SK-N-SH treated with all-trans-retinoic acid at 6 μM for 48 hours (cell line): ENCODE results near the gene DCBLD2.

Experiments used
- ATAC-seq: fragments of 200-7000 bp; cut with Tn5 transposase; 3 replicates; pipeline ENCODE4 v1.9.1; 2020; ENCODE audit warnings: mild to moderate bottlenecking, moderate library complexity
- ARNTL ChIP-seq: fragments of 450-650 bp; formaldehyde crosslinking; IDR thresholded peaks from 2 replicates; pipeline ENCODE4 v1.5.0; 2020; ENCODE audit warnings: low read depth, mild to moderate bottlenecking, moderate library complexity, borderline replicate concordance
- BACH2 ChIP-seq: fragments of 250-450 bp; sonication (Bioruptor Pico); IDR thresholded peaks from 2 replicates; pipeline ENCODE4 v1.9.0; 2021; ENCODE audit warnings: mild to moderate bottlenecking, borderline replicate concordance
- CSDC2 ChIP-seq: fragments of 250-450 bp; sonication (Bioruptor Pico); IDR thresholded peaks from 2 replicates; pipeline ENCODE4 v1.5.0; 2020; ENCODE audit warnings: mild to moderate bottlenecking, moderate library complexity
- ESRRG ChIP-seq: fragments of 250-450 bp; sonication (Bioruptor Pico); IDR thresholded peaks from 2 replicates; pipeline ENCODE4 v1.6.1; 2021; ENCODE audit warnings: mild to moderate bottlenecking
- GLIS3 ChIP-seq: fragments of 250-450 bp; sonication (Bioruptor Pico); IDR thresholded peaks from 2 replicates; pipeline ENCODE4 v1.5.0; 2020; ENCODE audit warnings: mild to moderate bottlenecking, moderate library complexity
- ISL1 ChIP-seq: fragments of 250-450 bp; sonication (Bioruptor Pico); IDR thresholded peaks from 2 replicates; pipeline ENCODE4 v2.1.2; 2022; ENCODE audit warnings: mild to moderate bottlenecking, moderate library complexity
- OSR1 ChIP-seq: fragments of 250-450 bp; sonication (Bioruptor Pico); IDR thresholded peaks from 2 replicates; pipeline ENCODE4 v1.8.0; 2022; ENCODE audit warnings: moderate library complexity, mild to moderate bottlenecking, inconsistent platforms
- PPARA ChIP-seq: fragments of 250-450 bp; sonication (Bioruptor Pico); IDR thresholded peaks from 2 replicates; pipeline ENCODE4 v1.5.0; 2020; ENCODE audit warnings: mild to moderate bottlenecking, borderline replicate concordance
- RARB ChIP-seq: fragments of 250-450 bp; sonication (Bioruptor Pico); IDR thresholded peaks from 2 replicates; pipeline ENCODE4 v1.8.0; 2021; ENCODE audit warnings: mild to moderate bottlenecking, moderate library complexity
- SNAI2 ChIP-seq: fragments of 250-450 bp; sonication (Bioruptor Pico); IDR thresholded peaks from 2 replicates; pipeline ENCODE4 v1.5.0; 2020; ENCODE audit warnings: mild to moderate bottlenecking, moderate library complexity
- TCF4 ChIP-seq: fragments of 250-450 bp; sonication (Bioruptor Pico); IDR thresholded peaks from 2 replicates; pipeline ENCODE4 v1.8.0; 2021; ENCODE audit warnings: mild to moderate bottlenecking, moderate library complexity, borderline replicate concordance
- TOX ChIP-seq: fragments of 250-450 bp; sonication (Bioruptor Pico); IDR thresholded peaks from 2 replicates; pipeline ENCODE4 v1.8.0; 2021; ENCODE audit warnings: mild to moderate bottlenecking, moderate library complexity, borderline replicate concordance
- ZFP3 ChIP-seq: fragments of 250-450 bp; sonication (Bioruptor Pico); IDR thresholded peaks from 2 replicates; pipeline ENCODE4 v1.5.0; 2020; ENCODE audit warnings: mild to moderate bottlenecking, moderate library complexity
- ZFP30 ChIP-seq: fragments of 450-650 bp; formaldehyde crosslinking; IDR thresholded peaks from 2 replicates; pipeline ENCODE4 v1.5.0; 2022; ENCODE audit warnings: mild to moderate bottlenecking, moderate library complexity
- ZNF565 ChIP-seq: fragments of 450-650 bp; formaldehyde crosslinking; conservative IDR thresholded peaks from 2 replicates; pipeline ENCODE4 v1.5.0; 2020; ENCODE audit warnings: low read depth, mild to moderate bottlenecking, moderate library complexity
- ZNF70 ChIP-seq: fragments of 450-650 bp; formaldehyde crosslinking; IDR thresholded peaks from 2 replicates; pipeline ENCODE4 v1.5.0; 2020; ENCODE audit warnings: mild to moderate bottlenecking, moderate library complexity
- ZNF8 ChIP-seq: fragments of 450-650 bp; formaldehyde crosslinking; IDR thresholded peaks from 2 replicates; pipeline ENCODE4 v1.5.0; 2020; ENCODE audit warnings: mild to moderate bottlenecking, moderate library complexity
- TF ChIP-seq, protein P1 (sequence below): fragments of 250-450 bp; sonication (Bioruptor Pico); IDR thresholded peaks from 2 replicates; pipeline ENCODE4 v1.8.0; 2021; ENCODE audit warnings: low read depth, mild to moderate bottlenecking, moderate library complexity, borderline replicate concordance
- TF ChIP-seq, protein P2 (sequence below): fragments of 250-450 bp; sonication (Bioruptor Pico); IDR thresholded peaks from 2 replicates; pipeline ENCODE4 v1.5.1; 2020; ENCODE audit warnings: low read depth, mild to moderate bottlenecking, moderate library complexity
- TF ChIP-seq, protein P3 (sequence below): fragments of 250-450 bp; sonication (Bioruptor Pico); IDR thresholded peaks from 2 replicates; pipeline ENCODE4 v1.5.0; 2020; ENCODE audit warnings: mild to moderate bottlenecking, moderate library complexity
- TF ChIP-seq, protein P4 (sequence below): fragments of 250-450 bp; sonication (Bioruptor Pico); IDR thresholded peaks from 2 replicates; pipeline ENCODE4 v1.5.1; 2021; ENCODE audit warnings: mild to moderate bottlenecking, moderate library complexity

DCBLD2 gene

DNA sequence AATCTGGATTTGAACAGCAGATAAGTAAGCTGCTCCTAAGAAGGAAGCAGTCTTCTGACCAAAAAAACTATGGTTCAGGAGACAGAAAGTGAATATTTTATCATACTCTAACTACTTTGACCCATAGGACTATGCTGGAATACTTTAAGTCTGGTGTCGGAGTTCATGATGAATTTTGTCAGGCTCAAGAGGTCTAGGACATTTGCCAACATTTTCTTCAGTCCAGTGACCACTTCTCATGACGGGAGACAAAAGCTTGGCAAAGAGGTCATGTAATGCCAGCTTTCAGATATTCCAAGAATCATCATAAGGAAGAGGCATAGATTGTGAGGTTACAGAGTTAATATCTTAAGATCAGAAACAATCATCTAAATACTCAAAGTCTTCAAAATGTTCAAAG lies 20.5 kb upstream of the DCBLD2 start:
- TF ChIP-seq BACH2 (CRISPR knock-in tag): no peak
- TF ChIP-seq TOX (CRISPR knock-in tag): no peak
- TF ChIP-seq, protein P1, sequence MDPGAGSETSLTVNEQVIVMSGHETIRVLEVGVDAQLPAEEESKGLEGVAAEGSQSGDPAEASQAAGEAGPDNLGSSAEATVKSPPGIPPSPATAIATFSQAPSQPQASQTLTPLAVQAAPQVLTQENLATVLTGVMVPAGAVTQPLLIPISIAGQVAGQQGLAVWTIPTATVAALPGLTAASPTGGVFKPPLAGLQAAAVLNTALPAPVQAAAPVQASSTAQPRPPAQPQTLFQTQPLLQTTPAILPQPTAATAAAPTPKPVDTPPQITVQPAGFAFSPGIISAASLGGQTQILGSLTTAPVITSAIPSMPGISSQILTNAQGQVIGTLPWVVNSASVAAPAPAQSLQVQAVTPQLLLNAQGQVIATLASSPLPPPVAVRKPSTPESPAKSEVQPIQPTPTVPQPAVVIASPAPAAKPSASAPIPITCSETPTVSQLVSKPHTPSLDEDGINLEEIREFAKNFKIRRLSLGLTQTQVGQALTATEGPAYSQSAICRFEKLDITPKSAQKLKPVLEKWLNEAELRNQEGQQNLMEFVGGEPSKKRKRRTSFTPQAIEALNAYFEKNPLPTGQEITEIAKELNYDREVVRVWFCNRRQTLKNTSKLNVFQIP (CRISPR knock-in tag): no peak
- TF ChIP-seq RARB (CRISPR knock-in tag): no peak
- TF ChIP-seq, protein P2, sequence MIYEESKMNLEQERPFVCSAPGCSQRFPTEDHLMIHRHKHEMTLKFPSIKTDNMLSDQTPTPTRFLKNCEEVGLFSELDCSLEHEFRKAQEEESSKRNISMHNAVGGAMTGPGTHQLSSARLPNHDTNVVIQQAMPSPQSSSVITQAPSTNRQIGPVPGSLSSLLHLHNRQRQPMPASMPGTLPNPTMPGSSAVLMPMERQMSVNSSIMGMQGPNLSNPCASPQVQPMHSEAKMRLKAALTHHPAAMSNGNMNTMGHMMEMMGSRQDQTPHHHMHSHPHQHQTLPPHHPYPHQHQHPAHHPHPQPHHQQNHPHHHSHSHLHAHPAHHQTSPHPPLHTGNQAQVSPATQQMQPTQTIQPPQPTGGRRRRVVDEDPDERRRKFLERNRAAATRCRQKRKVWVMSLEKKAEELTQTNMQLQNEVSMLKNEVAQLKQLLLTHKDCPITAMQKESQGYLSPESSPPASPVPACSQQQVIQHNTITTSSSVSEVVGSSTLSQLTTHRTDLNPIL (CRISPR knock-in tag): no peak
- no peak for TF ChIP-seq SNAI2 (CRISPR knock-in tag)
- TF ChIP-seq ZFP30: no peak
- no peak for TF ChIP-seq ZFP3 (CRISPR knock-in tag)
- TF ChIP-seq OSR1: no peak
- TF ChIP-seq TCF4 (CRISPR knock-in tag): no peak
- ATAC-seq: peak; percentile 38

DNA sequence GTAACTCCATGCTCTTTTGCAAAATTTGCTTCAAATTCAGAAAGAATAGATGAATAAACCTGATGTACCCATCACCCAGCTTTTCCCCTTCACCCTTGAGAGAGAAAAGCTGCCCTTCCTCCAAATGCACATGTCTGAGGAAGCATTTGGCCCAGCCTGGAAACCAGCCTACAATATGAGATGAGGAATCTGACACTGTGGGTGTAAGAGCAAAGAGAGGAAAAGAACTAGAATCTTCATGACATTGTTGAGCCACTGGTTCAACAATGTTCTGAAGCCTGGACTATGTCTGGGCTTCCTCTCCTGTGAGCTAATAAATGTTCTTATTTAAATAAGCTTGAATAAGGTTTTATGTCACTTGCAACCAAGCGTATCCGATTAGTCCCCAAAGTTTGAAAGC lies 18.7 kb upstream of the DCBLD2 start:
- TF ChIP-seq GLIS3 (CRISPR knock-in tag) (no peak), OSR1 (no peak), ESRRG (CRISPR knock-in tag) (no peak), TOX (CRISPR knock-in tag) (no peak), ZNF8 (CRISPR knock-in tag) (no peak), ZNF70 (CRISPR knock-in tag) (no peak), BACH2 (CRISPR knock-in tag) (no peak), PPARA (CRISPR knock-in tag) (no peak), SNAI2 (CRISPR knock-in tag) (no peak), ZFP3 (CRISPR knock-in tag) (no peak), ARNTL (no peak), ZFP30 (no peak)
- TF ChIP-seq, protein P3, sequence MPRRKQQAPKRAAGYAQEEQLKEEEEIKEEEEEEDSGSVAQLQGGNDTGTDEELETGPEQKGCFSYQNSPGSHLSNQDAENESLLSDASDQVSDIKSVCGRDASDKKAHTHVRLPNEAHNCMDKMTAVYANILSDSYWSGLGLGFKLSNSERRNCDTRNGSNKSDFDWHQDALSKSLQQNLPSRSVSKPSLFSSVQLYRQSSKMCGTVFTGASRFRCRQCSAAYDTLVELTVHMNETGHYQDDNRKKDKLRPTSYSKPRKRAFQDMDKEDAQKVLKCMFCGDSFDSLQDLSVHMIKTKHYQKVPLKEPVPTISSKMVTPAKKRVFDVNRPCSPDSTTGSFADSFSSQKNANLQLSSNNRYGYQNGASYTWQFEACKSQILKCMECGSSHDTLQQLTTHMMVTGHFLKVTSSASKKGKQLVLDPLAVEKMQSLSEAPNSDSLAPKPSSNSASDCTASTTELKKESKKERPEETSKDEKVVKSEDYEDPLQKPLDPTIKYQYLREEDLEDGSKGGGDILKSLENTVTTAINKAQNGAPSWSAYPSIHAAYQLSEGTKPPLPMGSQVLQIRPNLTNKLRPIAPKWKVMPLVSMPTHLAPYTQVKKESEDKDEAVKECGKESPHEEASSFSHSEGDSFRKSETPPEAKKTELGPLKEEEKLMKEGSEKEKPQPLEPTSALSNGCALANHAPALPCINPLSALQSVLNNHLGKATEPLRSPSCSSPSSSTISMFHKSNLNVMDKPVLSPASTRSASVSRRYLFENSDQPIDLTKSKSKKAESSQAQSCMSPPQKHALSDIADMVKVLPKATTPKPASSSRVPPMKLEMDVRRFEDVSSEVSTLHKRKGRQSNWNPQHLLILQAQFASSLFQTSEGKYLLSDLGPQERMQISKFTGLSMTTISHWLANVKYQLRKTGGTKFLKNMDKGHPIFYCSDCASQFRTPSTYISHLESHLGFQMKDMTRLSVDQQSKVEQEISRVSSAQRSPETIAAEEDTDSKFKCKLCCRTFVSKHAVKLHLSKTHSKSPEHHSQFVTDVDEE (CRISPR knock-in tag): no peak
- no peak for ATAC-seq

DNA sequence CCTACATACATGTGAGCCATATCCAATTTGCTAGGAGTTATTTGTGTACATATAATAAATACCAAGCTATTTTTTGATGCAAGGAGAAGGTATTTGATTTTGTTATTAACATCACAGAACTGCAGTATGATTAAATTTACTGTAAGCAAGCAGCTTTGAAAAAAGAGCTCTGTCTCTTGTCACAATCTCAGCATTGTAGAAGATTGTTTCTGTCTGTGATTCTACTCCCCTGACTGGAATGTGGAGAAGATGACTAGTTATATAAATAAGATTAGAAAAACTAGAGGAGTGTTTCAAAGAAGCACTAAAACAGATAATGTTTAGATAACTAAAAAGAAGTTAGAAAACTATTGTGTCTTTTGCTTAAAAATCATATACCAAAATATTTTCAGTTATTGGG lies 17.1 kb upstream of the DCBLD2 start:
- peak; percentile 55 for ATAC-seq

More for the DNA sequence above, 17.1 kb upstream of the DCBLD2 start:
- TF ChIP-seq ZFP30 (no peak), PPARA (CRISPR knock-in tag) (no peak), CSDC2 (no peak), ISL1 (CRISPR knock-in tag) (peak; percentile 89), ZNF8 (CRISPR knock-in tag) (no peak), ZNF565 (CRISPR knock-in tag) (no peak), RARB (CRISPR knock-in tag) (no peak), ESRRG (CRISPR knock-in tag) (0 out of 2 replicates have a peak, but pooled peaks have one; percentile 7), ZFP3 (CRISPR knock-in tag) (no peak), TCF4 (CRISPR knock-in tag) (0 out of 2 replicates have a peak, but pooled peaks have one; percentile 40)
- TF ChIP-seq, protein P4, sequence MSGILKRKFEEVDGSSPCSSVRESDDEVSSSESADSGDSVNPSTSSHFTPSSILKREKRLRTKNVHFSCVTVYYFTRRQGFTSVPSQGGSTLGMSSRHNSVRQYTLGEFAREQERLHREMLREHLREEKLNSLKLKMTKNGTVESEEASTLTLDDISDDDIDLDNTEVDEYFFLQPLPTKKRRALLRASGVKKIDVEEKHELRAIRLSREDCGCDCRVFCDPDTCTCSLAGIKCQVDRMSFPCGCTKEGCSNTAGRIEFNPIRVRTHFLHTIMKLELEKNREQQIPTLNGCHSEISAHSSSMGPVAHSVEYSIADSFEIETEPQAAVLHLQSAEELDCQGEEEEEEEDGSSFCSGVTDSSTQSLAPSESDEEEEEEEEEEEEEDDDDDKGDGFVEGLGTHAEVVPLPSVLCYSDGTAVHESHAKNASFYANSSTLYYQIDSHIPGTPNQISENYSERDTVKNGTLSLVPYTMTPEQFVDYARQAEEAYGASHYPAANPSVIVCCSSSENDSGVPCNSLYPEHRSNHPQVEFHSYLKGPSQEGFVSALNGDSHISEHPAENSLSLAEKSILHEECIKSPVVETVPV (CRISPR knock-in tag): no peak
- TF ChIP-seq, protein P1 (CRISPR knock-in tag): no peak
- TF ChIP-seq, protein P3 (CRISPR knock-in tag): no peak
